Activated CD4-positive, alpha-beta T cell treated with anti-CD3 and anti-CD28 coated beads, Interleukin-2, amount 10 ng/mL, durations not matched to agents 7 days and 5 days (primary cell): ENCODE data around the gene PARVA. TPM values are rescaled to one million over a fixed set of nuclear protein-coding genes. Genes with fewer than 3 reads are reported as not detected.

Experiments used
- CTCF ChIA-PET: fragments of 350-600 bp; sonication (Branson Sonifier 250); formaldehyde crosslinking; loops from one replicate; lab custom pipeline; 2021; ENCODE audit warnings: antibody characterized with exemption; lab: Charles Lee
- POLR2A ChIA-PET: fragments of 350-600 bp; sonication (Branson Sonifier 250); formaldehyde crosslinking; loops from one replicate; lab custom pipeline; 2021; ENCODE audit warnings: antibody characterized with exemption; lab: Charles Lee
- DNase-seq: peaks from one replicate; pipeline ENCODE4 v3.0.0-alpha.2; 2020
- H3K27ac Mint-ChIP-seq: one replicate; pipeline ENCODE4 v1.8.0; 2021; ENCODE audit warnings: mild to moderate bottlenecking, moderate library complexity, mixed read lengths
- H3K27me3 Mint-ChIP-seq: one replicate; pipeline ENCODE4 v1.8.0; 2021; ENCODE audit warnings: mixed read lengths
- H3K36me3 Mint-ChIP-seq: one replicate; pipeline ENCODE4 v1.8.0; 2021; ENCODE audit warnings: low read depth, mixed read lengths
- H3K4me1 Mint-ChIP-seq: one replicate; pipeline ENCODE4 v1.8.0; 2021; ENCODE audit warnings: mixed read lengths
- H3K4me3 Mint-ChIP-seq: one replicate; pipeline ENCODE4 v1.8.0; 2021; ENCODE audit warnings: mild to moderate bottlenecking, moderate library complexity, mixed read lengths
- H3K9me3 Mint-ChIP-seq: one replicate; pipeline ENCODE4 v1.8.0; 2021; ENCODE audit warnings: mixed read lengths
- total RNA-seq, 2 experiments: library from RNA; stranded (reverse); gene quantifications; one replicate each; pipeline ENCODE4 v1.2.3, GENCODE V29; 2021

Gene PARVA
- total RNA-seq, 2 experiments from 2014 or later = 0.22 TPM; not detected in 1

DNA sequence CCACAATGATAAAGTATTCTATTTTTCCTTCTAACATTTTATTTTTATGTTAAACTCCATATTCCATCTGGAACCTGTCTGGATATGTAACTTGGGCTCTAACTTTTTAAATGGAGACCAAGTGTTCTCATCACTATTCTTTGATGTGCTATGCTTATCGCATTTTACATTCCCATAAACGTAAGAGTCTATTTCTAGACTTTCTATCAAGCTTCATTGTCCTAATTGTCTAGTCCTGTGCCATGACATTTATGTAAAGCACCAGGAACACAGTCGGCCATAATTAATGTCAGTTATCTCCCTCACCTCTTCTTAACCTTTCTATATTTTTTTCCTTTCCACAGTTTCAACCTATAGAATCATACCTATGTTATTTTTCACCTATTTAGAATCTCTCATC is 183.0 kb downstream of the PARVA start:
- no peak overlapping the region for H3K27ac Mint-ChIP-seq
- DNase-seq = no peak
- no peak overlapping the region for H3K4me3 Mint-ChIP-seq
- CTCF ChIA-PET = no interaction called here
- peaks cover 11% of the 10 kb centered on the region for H3K27me3 Mint-ChIP-seq
- no peaks in the 10 kb centered on the region for H3K4me1 Mint-ChIP-seq
- POLR2A ChIA-PET = no interaction called here
- H3K36me3 Mint-ChIP-seq = no peaks in the 10 kb centered on the region
- H3K9me3 Mint-ChIP-seq = no peaks in the 10 kb centered on the region

DNA sequence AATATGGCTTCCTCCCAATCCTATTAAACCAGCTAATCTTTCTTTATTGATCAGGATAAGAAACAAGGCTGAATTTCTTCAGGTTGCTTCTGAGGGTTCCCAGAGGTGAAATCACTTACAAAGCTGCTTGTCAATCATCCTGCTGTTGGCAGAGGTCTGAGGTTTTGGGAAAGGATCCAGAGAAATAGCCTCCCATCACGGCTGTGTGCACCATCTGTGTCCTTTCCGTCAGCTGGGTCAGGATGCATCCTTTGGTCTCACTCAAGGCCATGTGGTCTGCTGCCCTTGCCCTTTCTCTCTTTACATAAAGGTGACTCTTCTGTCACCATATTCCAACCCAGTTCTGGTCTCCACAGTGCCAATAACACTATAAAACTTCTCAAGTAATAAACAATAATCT is 183.5 kb downstream of the PARVA start:
- peaks cover 11% of the 10 kb centered on the region for H3K27me3 Mint-ChIP-seq
- ChIA-PET POLR2A (no interaction called here), CTCF (no interaction called here)
- no peaks in the 10 kb centered on the region for H3K36me3 Mint-ChIP-seq
- H3K4me1 Mint-ChIP-seq = no peaks in the 10 kb centered on the region
- H3K4me3 Mint-ChIP-seq = no peak overlapping the region
- no peaks in the 10 kb centered on the region for H3K9me3 Mint-ChIP-seq
- no peak overlapping the region for H3K27ac Mint-ChIP-seq
- DNase-seq = no peak

DNA sequence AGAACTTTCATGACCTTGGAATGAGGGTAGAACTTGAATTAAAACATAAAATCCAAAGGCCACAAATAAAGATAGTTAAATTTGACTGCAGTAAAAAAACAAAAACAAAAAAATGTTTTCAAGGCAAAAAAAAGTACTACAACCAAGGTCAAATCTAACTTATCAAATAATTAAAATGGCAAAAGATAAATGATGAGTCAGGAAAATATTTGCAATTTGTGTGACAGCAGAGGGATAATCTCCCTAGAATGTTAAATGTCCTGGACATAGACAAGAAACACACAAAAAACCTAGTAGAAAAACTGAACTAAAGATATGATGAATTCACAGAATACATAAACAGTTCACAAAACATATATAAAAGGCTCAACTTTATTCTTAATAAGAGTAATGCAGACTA is 186.6 kb downstream of the PARVA start:
- no peak overlapping the region for H3K27ac Mint-ChIP-seq
- no peak for DNase-seq
- ChIA-PET CTCF (no interaction called here), POLR2A (no interaction called here)
- no peaks in the 10 kb centered on the region for H3K36me3 Mint-ChIP-seq
- no peaks in the 10 kb centered on the region for H3K9me3 Mint-ChIP-seq
- H3K4me3 Mint-ChIP-seq = no peak overlapping the region
- H3K4me1 Mint-ChIP-seq = no peaks in the 10 kb centered on the region
- peaks cover 24% of the 10 kb centered on the region for H3K27me3 Mint-ChIP-seq

DNA sequence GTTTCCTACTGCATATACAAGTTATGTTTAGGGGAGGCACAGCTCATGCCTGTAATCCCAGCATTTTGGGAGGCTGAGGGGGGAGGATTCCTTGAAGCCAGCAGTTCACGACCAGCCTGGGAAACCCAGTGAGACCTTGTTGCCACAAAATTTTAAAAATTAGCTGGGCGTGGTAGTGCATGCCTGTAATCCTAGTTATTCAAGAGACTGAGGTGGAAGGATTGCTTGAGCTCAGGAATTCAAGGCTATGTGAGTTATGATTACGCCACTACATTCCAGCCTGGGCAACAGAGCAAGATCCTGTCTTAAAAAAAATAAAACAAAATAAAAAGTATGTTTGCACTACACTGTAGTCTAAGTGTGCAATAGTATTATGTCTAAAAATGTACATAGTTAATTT is 188.0 kb downstream of the PARVA start:
- no peak overlapping the region for H3K4me3 Mint-ChIP-seq
- no peaks in the 10 kb centered on the region for H3K36me3 Mint-ChIP-seq
- ChIA-PET POLR2A (no interaction called here), CTCF (no interaction called here)
- no peaks in the 10 kb centered on the region for H3K4me1 Mint-ChIP-seq
- H3K27me3 Mint-ChIP-seq = peaks cover 25% of the 10 kb centered on the region
- no peaks in the 10 kb centered on the region for H3K9me3 Mint-ChIP-seq
- no peak overlapping the region for H3K27ac Mint-ChIP-seq
- no peak for DNase-seq

DNA sequence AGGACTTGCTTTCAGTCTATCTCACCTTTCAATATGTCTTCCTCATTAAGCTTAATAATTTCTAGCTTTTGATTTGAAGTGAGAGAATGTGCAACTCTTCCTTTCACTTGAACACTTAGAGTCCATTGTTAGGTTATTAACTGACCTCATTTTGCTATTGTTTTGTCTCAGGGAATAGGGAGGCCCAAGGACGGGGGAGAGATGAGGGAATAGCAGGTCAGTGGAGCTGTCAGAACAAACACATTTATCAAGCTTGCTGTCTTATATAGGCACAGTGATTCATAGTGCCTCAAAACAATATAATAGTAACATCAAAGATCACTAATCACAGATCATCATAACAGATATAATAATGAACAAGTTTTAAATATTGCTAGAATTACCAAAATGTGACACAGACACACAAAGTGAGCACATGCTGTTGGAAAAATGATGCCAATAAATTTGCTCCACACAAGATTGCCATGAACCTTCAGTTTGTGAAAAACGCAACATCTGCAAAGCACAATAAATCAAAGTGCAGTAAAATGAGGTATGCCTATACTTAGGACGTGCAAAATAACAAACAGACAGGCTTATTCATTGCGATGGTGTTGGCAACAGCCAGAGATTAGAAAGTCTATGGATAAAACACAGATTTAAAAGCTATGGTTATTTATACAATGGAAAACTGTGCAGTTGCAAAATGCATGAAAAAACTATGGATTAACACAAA is 190.5 kb downstream of the PARVA start:
- Mint-ChIP-seq H3K4me3 (no peak overlapping the region), H3K27me3 (peaks cover 27% of the 10 kb centered on the region), H3K9me3 (no peaks in the 10 kb centered on the region), H3K27ac (no peak overlapping the region), H3K36me3 (no peaks in the 10 kb centered on the region), H3K4me1 (no peaks in the 10 kb centered on the region)
- ChIA-PET CTCF (no interaction called here), POLR2A (no interaction called here)
- no peak for DNase-seq

DNA sequence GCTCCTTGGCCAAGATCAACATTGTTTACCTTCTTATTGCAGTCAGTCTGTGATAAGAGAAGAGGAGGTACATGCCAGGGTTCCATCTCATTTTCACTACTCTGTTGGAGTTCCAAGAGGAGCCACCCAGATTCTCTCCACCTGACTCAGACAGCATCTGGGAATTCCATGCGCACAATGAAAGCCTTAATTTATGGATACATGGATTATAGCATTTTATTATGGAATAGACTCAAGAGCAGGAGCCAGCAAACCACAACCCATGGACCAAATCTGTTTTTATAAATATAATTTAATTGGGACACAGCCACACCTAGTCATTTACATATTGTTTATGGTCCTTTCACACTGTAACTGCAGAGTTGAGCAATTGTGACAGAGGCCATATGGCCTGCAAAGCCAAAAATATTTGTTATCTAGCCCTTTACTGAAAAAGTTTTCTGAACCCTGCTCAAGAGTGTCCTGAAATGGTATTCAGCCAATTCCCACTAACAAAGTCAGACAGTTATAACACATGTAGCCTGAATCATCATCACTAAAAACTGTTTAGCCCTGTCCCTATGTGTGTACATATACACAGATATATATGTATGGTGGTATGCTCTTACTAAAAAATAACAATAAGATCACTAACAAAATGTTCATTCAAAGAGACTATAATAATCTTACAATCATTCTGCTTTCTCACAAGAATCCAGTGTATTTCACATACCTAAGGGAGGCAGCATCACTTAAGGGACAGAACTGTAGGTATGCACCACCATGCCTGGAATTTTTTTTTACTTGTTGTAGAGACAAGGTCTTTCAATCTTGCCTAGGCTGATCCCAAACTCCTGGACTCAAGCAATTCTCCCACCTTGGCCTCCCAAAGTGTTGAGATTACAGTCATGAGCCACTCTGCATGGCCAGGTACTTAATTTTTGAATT is 192.4 kb downstream of the PARVA start:
- no peak overlapping the region for H3K27ac Mint-ChIP-seq
- DNase-seq = no peak
- ChIA-PET POLR2A (no interaction called here), CTCF (no interaction called here)
- H3K4me3 Mint-ChIP-seq = no peak overlapping the region
- H3K4me1 Mint-ChIP-seq = no peaks in the 10 kb centered on the region
- H3K36me3 Mint-ChIP-seq = no peaks in the 10 kb centered on the region
- no peaks in the 10 kb centered on the region for H3K9me3 Mint-ChIP-seq
- peaks cover 32% of the 10 kb centered on the region for H3K27me3 Mint-ChIP-seq

DNA sequence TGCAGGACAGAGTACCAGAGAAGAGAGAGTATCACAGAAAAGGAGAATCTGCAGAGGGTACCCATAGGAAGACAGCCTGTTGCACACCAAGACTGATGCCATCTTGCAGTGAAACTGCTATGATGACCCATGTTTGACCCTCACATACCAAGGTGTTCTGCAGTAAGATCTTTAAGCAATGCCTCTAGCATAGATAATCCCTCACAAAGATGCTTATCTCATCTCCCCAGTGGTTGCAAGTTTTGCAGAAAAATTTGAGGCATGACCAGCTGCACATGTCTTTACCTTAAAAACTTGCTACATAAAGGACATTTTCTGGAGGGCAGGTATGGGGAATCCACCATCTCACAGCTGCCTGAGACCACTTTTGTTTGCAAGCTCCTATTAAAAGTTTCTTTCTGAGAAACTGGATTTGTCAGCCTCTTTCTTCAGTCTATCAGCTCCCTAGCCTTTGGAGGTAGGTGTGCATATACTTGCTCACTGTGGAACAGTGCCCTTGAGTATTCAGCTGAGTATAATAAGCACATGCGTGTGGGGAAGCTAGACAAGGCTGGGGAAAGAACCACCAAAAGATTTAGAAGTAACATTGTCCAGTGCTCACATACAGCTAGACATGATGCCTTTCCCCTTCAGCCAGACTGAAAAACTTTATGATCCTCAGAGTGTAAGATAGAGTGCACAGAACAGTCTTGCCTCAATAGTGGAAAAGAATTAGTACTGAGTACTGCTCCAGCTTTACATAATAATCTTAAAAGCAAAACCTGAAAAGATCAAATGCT is 196.5 kb downstream of the PARVA start:
- Mint-ChIP-seq H3K27me3 (peaks cover 18% of the 10 kb centered on the region), H3K4me3 (no peak overlapping the region), H3K27ac (no peak overlapping the region), H3K4me1 (no peaks in the 10 kb centered on the region), H3K36me3 (no peaks in the 10 kb centered on the region), H3K9me3 (no peaks in the 10 kb centered on the region)
- ChIA-PET CTCF (no interaction called here), POLR2A (no interaction called here)
- DNase-seq = no peak

DNA sequence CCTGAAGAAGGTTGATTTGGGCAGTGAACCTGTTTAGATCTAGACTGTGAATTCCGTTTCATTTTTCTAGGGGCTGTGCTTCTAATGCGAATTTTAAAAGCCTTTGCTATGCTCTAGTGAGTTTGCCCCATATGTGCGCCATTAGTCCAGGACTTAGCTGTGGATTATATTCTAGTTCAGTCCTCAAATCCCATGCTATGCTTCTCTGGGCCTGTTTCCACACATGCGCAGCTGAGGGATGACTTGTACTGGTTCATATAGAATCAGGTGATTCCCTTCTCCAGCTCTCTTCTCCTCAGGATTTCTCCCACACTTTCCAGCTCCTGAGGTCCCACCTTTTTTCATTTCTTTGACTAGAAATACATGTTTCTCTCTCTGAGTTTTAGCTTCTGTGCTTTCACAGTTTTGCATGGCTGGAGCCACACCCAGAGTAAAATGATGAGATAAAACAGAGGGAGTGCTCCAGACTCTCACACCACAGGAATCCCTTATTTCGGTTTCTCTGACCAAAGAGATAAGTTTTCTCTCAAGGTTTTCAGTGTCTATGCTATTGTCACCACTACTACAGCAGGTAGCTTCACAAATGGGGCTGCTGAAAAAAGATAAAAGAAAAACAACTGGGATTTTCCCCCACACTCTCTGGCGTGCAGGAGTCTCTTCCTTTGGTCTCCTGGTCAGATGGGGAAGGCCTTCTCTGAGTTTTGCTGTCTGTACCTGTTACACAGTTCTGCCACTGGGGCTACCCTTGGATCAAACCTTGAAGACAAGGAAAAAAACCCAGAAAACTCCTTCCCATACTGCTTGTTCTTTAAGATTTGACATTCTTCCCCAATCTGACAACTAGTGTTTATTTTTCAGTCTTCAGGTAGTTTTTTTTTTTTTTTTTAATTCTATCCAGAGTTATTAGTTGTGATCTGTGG is 200.6 kb downstream of the PARVA start:
- H3K4me3 Mint-ChIP-seq = no peak overlapping the region
- H3K36me3 Mint-ChIP-seq = no peaks in the 10 kb centered on the region
- H3K4me1 Mint-ChIP-seq = no peaks in the 10 kb centered on the region
- no peak for DNase-seq
- H3K27me3 Mint-ChIP-seq = peaks cover 16% of the 10 kb centered on the region
- no peak overlapping the region for H3K27ac Mint-ChIP-seq
- ChIA-PET POLR2A (interaction anchor here (0.7 kb wide), 1 partner anchor 13 kb away, joined by 3 read pairs; no protein-coding TSS in a partner anchor), CTCF (interaction anchor here (1.8 kb wide), 1 partner anchor 21 kb away, joined by 5 read pairs; no protein-coding TSS in a partner anchor)
- no peaks in the 10 kb centered on the region for H3K9me3 Mint-ChIP-seq

DNA sequence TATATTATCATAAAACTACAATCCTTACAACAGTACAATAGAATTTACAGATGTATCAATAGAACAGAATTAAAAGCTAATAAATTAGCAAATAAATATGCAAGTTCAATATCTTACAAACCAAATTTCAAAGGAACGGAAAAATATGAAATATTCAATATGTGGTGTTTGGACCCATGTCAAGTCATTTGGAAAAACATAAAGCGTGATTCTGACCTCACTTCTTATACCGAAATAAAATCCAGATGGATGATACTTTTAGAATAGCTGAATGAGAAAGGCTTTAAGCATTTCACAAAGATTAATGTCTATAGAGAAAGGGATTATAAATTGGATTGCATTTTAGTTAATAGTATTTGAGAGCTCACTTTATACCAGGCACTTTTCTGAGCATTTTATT is 204.0 kb downstream of the PARVA start:
- DNase-seq = no peak
- H3K4me3 Mint-ChIP-seq = no peak overlapping the region
- H3K36me3 Mint-ChIP-seq = no peaks in the 10 kb centered on the region
- CTCF ChIA-PET = no interaction called here
- H3K27me3 Mint-ChIP-seq = peaks cover 21% of the 10 kb centered on the region
- POLR2A ChIA-PET = no interaction called here
- H3K4me1 Mint-ChIP-seq = no peaks in the 10 kb centered on the region
- H3K27ac Mint-ChIP-seq = no peak overlapping the region
- no peaks in the 10 kb centered on the region for H3K9me3 Mint-ChIP-seq

DNA sequence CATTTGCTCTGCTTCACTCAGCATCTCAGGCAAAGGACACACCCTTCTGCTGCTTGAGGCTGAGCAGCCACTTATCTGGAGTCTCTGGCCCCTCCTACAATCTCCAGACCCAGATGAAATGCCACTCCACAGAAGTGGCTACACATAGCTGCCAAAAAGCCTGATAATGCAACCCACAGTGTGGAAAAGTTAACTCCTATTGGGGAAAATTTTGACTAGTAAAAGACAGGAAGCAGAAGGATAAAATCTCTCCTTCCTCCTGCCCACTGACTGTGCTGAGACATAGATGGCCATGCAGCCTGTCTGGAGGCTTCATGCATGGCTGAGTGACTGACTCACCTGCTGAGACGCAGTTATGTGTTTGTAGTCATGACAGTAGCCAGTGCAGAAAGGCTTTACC is 204.6 kb downstream of the PARVA start:
- H3K9me3 Mint-ChIP-seq = no peaks in the 10 kb centered on the region
- peaks cover 21% of the 10 kb centered on the region for H3K27me3 Mint-ChIP-seq
- no peak for DNase-seq
- CTCF ChIA-PET = no interaction called here
- no peak overlapping the region for H3K27ac Mint-ChIP-seq
- H3K36me3 Mint-ChIP-seq = no peaks in the 10 kb centered on the region
- H3K4me1 Mint-ChIP-seq = no peaks in the 10 kb centered on the region
- H3K4me3 Mint-ChIP-seq = no peak overlapping the region
- POLR2A ChIA-PET = no interaction called here
